ENCODE data around the gene ARHGAP15. TPM values are rescaled to one million over a fixed set of nuclear protein-coding genes. Genes with fewer than 3 reads are reported as not detected.
A peak's percentile ranks its signal among the peaks of the same experiment; 100 is the strongest.

Gene ARHGAP15
- total RNA-seq, 1 experiment from 2014 or later, result not detected

- Histone ChIP-seq H3K27ac (no peak overlapping the region), H3K4me3 (no peak overlapping the region), H3F3A (ENCODE audit: insufficient read depth, low read depth) (no peaks in the 10 kb centered on the region), H3K9me3 (ENCODE audit: insufficient read depth, low read depth) (no peaks in the 10 kb centered on the region), H3K27me3 (ENCODE audit: insufficient read depth, low read depth) (no peaks in the 10 kb centered on the region), H4K20me1 (ENCODE audit: insufficient read depth) (no peaks in the 10 kb centered on the region), H3K4me2 (no peak overlapping the region), H3K4me1 (replicated peaks; ENCODE audit: insufficient read depth) (no peaks in the 10 kb centered on the region), H3K36me3 (ENCODE audit: low read depth) (no peaks in the 10 kb centered on the region), H3K9me2 (ENCODE audit: insufficient read depth) (no peaks in the 10 kb centered on the region; the same call in 1 of the 2 replicates), H3K79me2 (ENCODE audit: low read depth) (no peaks in the 10 kb centered on the region), H2AFZ (no peak overlapping the region)
- peak; percentile 38 to 57 for DNase-seq
- TF ChIP-seq CTCF (conservative IDR thresholded peaks at IDR 0.05) (no peak), EZH2 (IDR thresholded peaks at IDR 0.05; ENCODE audit: low read depth) (no peak)
- BruUV-seq (replicated peaks), result no TSS peak
- intact Hi-C loops (cut with micrococcal nuclease; ENCODE audit: unreplicated experiment), result loop anchor here (5.0 kb wide), 1 partner anchor 157 kb away; no protein-coding TSS in a partner anchor
- CTCF ChIA-PET, result no interaction called here
- POLR2A ChIA-PET (ENCODE audit: unreplicated experiment), result interaction anchor here (0.7 kb wide), 2 partner anchors 39 to 1774 kb away, joined by 4 read pairs; no protein-coding TSS in a partner anchor
These were observed 615.8 kb downstream of the ARHGAP15 start for GRCh38 chr2:143745060-143745459.

GRCh38 chr2:143754742-143755141 lies 625.5 kb downstream of the ARHGAP15 start:
- BruUV-seq (replicated peaks), result no TSS peak
- Histone ChIP-seq H3K4me3 (no peak overlapping the region), H3K4me1 (replicated peaks; ENCODE audit: insufficient read depth) (no peaks in the 10 kb centered on the region), H2AFZ (no peak overlapping the region), H3K79me2 (ENCODE audit: low read depth) (no peaks in the 10 kb centered on the region), H3K27ac (no peak overlapping the region), H3F3A (ENCODE audit: insufficient read depth, low read depth) (no peaks in the 10 kb centered on the region), H3K27me3 (ENCODE audit: insufficient read depth, low read depth) (no peaks in the 10 kb centered on the region), H3K36me3 (ENCODE audit: low read depth) (no peaks in the 10 kb centered on the region), H3K9me2 (ENCODE audit: insufficient read depth) (no peaks in the 10 kb centered on the region), H4K20me1 (ENCODE audit: insufficient read depth) (no peaks in the 10 kb centered on the region), H3K9me3 (ENCODE audit: insufficient read depth, low read depth) (0 out of 2 replicates have a peak, but pooled peaks cover 3% of the 10 kb centered on the region), H3K4me2 (no peak overlapping the region)
- TF ChIP-seq CTCF (conservative IDR thresholded peaks at IDR 0.05) (no peak), EZH2 (IDR thresholded peaks at IDR 0.05; ENCODE audit: low read depth) (no peak)
- ChIA-PET POLR2A (ENCODE audit: unreplicated experiment) (no interaction called here), CTCF (no interaction called here)
- intact Hi-C loops (cut with micrococcal nuclease; ENCODE audit: unreplicated experiment), result no loop called here
- no peak for DNase-seq

GRCh38 chr2:143758629-143759330 lies 629.6 kb downstream of the ARHGAP15 start:
- H3K27me3 ChIP-seq (ENCODE audit: insufficient read depth, low read depth), result no peaks in the 10 kb centered on the region
- H3K9me3 ChIP-seq (ENCODE audit: insufficient read depth, low read depth), result no peaks in the 10 kb centered on the region
- DNase-seq, result peak in 1 of 2 experiments; percentile 17
- H3K9me2 ChIP-seq (ENCODE audit: insufficient read depth), result no peaks in the 10 kb centered on the region; the same call in 1 of the 2 replicates
- no TSS peak for BruUV-seq (replicated peaks)
- H3K4me2 ChIP-seq, result no peak overlapping the region
- CTCF ChIA-PET, result no interaction called here
- H3K36me3 ChIP-seq (ENCODE audit: low read depth), result no peaks in the 10 kb centered on the region
- intact Hi-C loops (cut with micrococcal nuclease; ENCODE audit: unreplicated experiment), result loop anchor here (2.0 kb wide), 1 partner anchor 72 kb away; no protein-coding TSS in a partner anchor
- TF ChIP-seq CTCF (conservative IDR thresholded peaks at IDR 0.05) (no peak), EZH2 (IDR thresholded peaks at IDR 0.05; ENCODE audit: low read depth) (no peak)
- H3K27ac ChIP-seq, result no peak overlapping the region
- no peaks in the 10 kb centered on the region for H3F3A ChIP-seq (ENCODE audit: insufficient read depth, low read depth)
- no peaks in the 10 kb centered on the region for H3K79me2 ChIP-seq (ENCODE audit: low read depth)
- POLR2A ChIA-PET (ENCODE audit: unreplicated experiment), result no interaction called here
- H3K4me1 ChIP-seq (replicated peaks; ENCODE audit: insufficient read depth), result no peaks in the 10 kb centered on the region
- H2AFZ ChIP-seq, result no peak overlapping the region
- H3K4me3 ChIP-seq, result no peak overlapping the region
- H4K20me1 ChIP-seq (ENCODE audit: insufficient read depth), result 0 out of 2 replicates have a peak, but pooled peaks cover 3% of the 10 kb centered on the region
